HepG2 (cell line): ENCODE data around the gene GNG4. TPM values are rescaled to one million over a fixed set of nuclear protein-coding genes. Genes with fewer than 3 reads are reported as not detected.

Experiments
- ATAD3A ChIP-seq: sonication (generic); formaldehyde crosslinking; IDR thresholded peaks from 2 replicates; pipeline ENCODE4 v1.4.0; 2020; ENCODE audit warnings: missing genetic modification reagents
- ATF2 ChIP-seq: sonication (generic); formaldehyde crosslinking; IDR thresholded peaks from 2 replicates; pipeline ENCODE4 v1.4.0; 2020; ENCODE audit warnings: missing genetic modification reagents
- BRCA1 ChIP-seq: sonication (generic); formaldehyde crosslinking; IDR thresholded peaks from 2 replicates; pipeline ENCODE4 v1.4.0; 2020; ENCODE audit warnings: missing genetic modification reagents
- HINFP ChIP-seq: sonication (generic); formaldehyde crosslinking; IDR thresholded peaks from 2 replicates; pipeline ENCODE4 v1.4.0; 2020; ENCODE audit warnings: low read depth, mild to moderate bottlenecking, missing genetic modification reagents
- HNF1A ChIP-seq, 2 experiments: sonication (generic) in 1 of 2; formaldehyde crosslinking in 1 of 2; IDR thresholded peaks; 2 replicates each; pipeline versions ENCODE4 v1.4.0 to v1.6.1; 2016 to 2020; ENCODE audit warnings: borderline replicate concordance in 1 of 2, low read depth in 1 of 2, mild to moderate bottlenecking in 1 of 2, missing genetic modification reagents in 1 of 2
- JDP2 ChIP-seq: sonication (generic); formaldehyde crosslinking; IDR thresholded peaks from 2 replicates; pipeline ENCODE4 v1.8.1; 2022; ENCODE audit warnings: missing genetic modification reagents, borderline replicate concordance
- MIER2 ChIP-seq: IDR thresholded peaks from 2 replicates; pipeline ENCODE4 v1.6.1; 2016; ENCODE audit warnings: missing biosample characterization, missing genetic modification reagents
- MLLT10 ChIP-seq: sonication (generic); formaldehyde crosslinking; IDR thresholded peaks from 2 replicates; pipeline ENCODE4 v1.4.0; 2020; ENCODE audit warnings: missing genetic modification reagents
- MZF1 ChIP-seq: sonication (generic); formaldehyde crosslinking; IDR thresholded peaks from 2 replicates; pipeline ENCODE4 v1.8.1; 2023; ENCODE audit warnings: mild to moderate bottlenecking, missing genetic modification reagents, borderline replicate concordance
- ZFP36 ChIP-seq: fragments of 150-350 bp; IDR thresholded peaks from 2 replicates; pipeline ENCODE4 v1.6.1; 2018; ENCODE audit warnings: borderline replicate concordance, low read length, low read depth; ENCODE audit not compliant: partially characterized antibody
- ZNF12 ChIP-seq: sonication (generic); formaldehyde crosslinking; IDR thresholded peaks from 2 replicates; pipeline ENCODE4 v1.5.0; 2020; ENCODE audit warnings: missing genetic modification reagents
- ZNF577 ChIP-seq: sonication (generic); formaldehyde crosslinking; IDR thresholded peaks from 2 replicates; pipeline ENCODE4 v1.4.0; 2020; ENCODE audit warnings: mild to moderate bottlenecking, low read depth, missing genetic modification reagents, borderline replicate concordance
- polyA plus RNA-seq, 8 experiments: library from polyadenylated mRNA; depleted of rRNA in 3 of 8; stranded (reverse) in 7 of 8; unstranded in 1 of 8; fragments of >200 nt; fragmentation: Illumina TruSeq in 4 of 8; extraction: Trizol in 4 of 8; gene quantifications; 2 replicates each; pipeline versions ENCODE4 v1.2.1 to v1.2.3, GENCODE V29; 2011 to 2016; ENCODE audit warnings: low read depth in 4 of 8, missing spikeins in 1 of 8, mixed read lengths in 1 of 8; ENCODE audit not compliant: insufficient read depth in 1 of 8
- total RNA-seq, 5 experiments: library from RNA; depleted of rRNA; stranded (reverse); fragments of >200 nt; fragmentation: Illumina TruSeq; extraction: Trizol; gene quantifications; 2 replicates each; pipeline ENCODE4 v1.2.3, GENCODE V29; 2016; ENCODE audit warnings: low read depth in 1 of 5
- TF ChIP-seq, protein P1 (sequence below): sonication (generic); formaldehyde crosslinking; IDR thresholded peaks from 2 replicates; pipeline ENCODE4 v1.4.0; 2020; ENCODE audit warnings: missing genetic modification reagents, mild to moderate bottlenecking, borderline replicate concordance

Gene GNG4
- total and polyA plus RNA-seq, 2 of the 13 experiments (the other 11 are each of a cell fraction or from before 2014, with no cell fraction given) = 27.1 to 69.5 TPM

- TF ChIP-seq, protein P1, sequence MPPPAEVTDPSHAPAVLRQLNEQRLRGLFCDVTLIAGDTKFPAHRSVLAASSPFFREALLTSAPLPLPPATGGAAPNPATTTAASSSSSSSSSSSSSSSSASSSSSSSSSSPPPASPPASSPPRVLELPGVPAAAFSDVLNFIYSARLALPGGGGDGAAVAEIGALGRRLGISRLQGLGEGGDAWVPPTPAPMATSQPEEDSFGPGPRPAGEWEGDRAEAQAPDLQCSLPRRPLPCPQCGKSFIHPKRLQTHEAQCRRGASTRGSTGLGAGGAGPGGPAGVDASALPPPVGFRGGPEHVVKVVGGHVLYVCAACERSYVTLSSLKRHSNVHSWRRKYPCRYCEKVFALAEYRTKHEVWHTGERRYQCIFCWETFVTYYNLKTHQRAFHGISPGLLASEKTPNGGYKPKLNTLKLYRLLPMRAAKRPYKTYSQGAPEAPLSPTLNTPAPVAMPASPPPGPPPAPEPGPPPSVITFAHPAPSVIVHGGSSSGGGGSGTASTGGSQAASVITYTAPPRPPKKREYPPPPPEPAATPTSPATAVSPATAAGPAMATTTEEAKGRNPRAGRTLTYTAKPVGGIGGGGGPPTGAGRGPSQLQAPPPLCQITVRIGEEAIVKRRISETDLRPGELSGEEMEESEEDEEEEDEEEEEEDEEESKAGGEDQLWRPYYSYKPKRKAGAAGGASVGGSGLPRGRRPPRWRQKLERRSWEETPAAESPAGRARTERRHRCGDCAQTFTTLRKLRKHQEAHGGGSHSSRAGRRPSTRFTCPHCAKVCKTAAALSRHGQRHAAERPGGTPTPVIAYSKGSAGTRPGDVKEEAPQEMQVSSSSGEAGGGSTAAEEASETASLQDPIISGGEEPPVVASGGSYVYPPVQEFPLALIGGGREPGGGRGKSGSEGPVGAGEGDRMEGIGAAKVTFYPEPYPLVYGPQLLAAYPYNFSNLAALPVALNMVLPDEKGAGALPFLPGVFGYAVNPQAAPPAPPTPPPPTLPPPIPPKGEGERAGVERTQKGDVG = peak; percentile 89
- TF ChIP-seq MZF1 (no peak), ZNF12 (CRISPR knock-in tag) (0 out of 2 replicates have a peak, but pooled peaks have one; percentile 11), HNF1A (IDR thresholded peaks at IDR 0.05; ENCODE audit: low read depth) (no peak), HNF1A (CRISPR knock-in tag; IDR thresholded peaks at IDR 0.05; ENCODE audit: borderline replicate concordance) (peak; percentile 11), ZNF577 (CRISPR knock-in tag) (no peak), JDP2 (CRISPR knock-in tag) (no peak), HINFP (CRISPR knock-in tag) (no peak), MIER2 (peak; percentile 57; the same call in 1 of the 2 replicates), MLLT10 (CRISPR knock-in tag) (no peak), ATAD3A (CRISPR knock-in tag) (no peak), ZFP36 (no peak), BRCA1 (CRISPR knock-in tag) (no peak), ATF2 (CRISPR knock-in tag) (peak; percentile 83; the same call in 1 of the 2 replicates)
These were observed 144.9 kb downstream of the GNG4 start (continued) for GRCh38 chr1:235504494-235505222.
